ENCODE measurements around the gene ZNF132.

Gene ZNF132

DNA sequence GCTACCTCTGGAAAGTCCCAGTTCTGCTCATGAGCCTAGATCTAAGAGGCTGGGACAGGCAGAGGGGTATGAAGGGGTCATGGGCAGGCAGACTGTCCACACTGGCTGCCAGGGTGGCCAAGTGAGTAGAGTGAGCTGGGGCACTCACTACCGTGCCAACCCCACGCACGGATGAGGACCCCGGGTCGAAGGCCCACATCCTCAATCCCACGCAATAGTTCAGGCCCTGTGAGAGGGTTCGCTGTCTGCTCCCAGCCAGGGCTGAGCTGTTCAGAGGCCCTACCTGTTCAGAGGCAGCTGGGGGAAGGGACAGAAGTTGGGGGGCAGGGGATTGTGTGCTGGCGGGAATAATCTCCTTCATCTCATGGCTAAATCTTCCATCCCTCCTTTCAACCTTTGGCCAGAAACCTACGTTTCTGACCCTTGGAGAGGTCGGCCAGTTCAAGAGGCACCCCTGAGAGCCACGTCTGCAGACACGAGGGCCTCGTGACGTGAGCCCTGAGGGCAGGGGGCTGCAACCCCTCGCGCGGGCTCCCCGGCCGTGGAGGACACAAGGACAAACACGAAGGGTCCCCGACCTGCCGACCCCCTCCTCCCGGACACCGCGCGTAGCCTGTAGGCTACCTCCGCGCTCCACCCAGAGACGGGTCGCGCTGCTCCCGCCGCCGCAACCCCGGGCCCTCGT lies 53.9 kb downstream of the ZNF132 start:
- DNase-seq, result peak in 2 of 3 experiments; percentile 38 to 53

DNA sequence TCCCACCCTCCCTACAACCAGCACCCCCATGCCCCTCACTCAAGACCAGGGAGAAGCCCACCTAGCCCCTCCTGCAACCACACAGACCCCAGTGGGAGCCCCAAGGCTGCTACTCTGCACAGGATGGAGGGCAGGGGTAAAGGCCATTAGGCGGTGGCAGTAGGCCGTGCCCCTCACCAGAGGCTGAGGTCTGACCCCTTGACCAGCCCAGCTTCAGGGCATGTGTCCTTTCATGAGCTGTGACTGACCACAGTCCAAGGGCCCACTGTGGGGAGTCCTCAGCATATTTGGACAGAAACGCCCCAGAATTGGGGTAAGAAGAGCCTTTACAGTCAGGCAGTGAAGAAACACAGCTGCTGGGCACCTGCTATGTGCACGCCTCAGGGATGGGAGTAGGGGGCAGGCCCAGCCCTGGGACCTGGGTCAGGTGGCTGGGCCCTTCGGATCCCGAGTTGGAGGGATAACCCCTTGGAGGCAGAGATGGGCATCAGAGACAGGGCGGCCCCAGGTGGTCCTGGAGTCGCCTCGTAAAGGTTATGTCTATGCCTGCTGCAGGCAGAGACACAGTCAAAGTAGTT lies 54.6 kb downstream of the ZNF132 start:
- no peak for DNase-seq

DNA sequence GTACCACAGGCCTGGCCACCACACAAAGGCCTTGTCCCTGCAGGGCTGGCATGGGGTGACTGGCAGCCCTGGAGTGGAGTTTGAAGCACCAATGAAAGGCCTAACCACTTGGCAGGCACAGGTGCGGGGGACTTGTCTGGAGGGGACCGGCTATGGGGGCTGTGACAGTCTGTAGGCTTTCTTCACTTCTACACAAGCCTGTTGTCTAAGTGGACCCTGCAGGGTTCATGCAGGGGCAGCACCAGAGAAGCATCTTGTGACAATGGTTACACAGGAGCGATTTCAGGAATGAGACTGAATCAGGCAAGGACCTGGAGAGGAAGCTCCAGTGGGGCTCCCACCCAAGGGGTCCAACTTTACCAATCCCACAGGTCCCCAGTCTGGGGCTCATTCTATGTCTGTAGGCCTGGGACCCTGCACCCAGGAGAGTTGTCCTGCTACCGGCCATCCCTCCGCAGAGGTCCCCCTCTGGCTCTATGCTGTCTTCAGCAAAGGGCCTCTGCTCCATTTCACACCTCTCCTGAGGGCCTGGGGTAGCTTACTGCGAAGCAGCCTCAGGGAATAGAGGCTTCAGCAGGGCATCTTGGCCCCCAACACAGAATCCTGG lies 56.9 kb downstream of the ZNF132 start:
- no peak for DNase-seq
